ENCODE data around the gene FSTL3.
"Not testable (repeated sequence)": the region's sequence is repeated elsewhere in the genome, so short reads cannot be mapped to it uniquely, and the experiment has no call there.

The FSTL3 gene

GRCh38 chr19:715347-715746 is 39.2 kb downstream of the FSTL3 start:
- DNase-seq, result no peak

- no peak for DNase-seq
Observed at GRCh38 chr19:718251-718951, 42.2 kb downstream of the FSTL3 start.

GRCh38 chr19:718991-719512 is 42.9 kb downstream of the FSTL3 start:
- DNase-seq, result no peak

- no peak for DNase-seq
Observed at GRCh38 chr19:719636-720344, 43.6 kb downstream of the FSTL3 start.

- DNase-seq, result no peak
Observed at GRCh38 chr19:720345-721160, 44.4 kb downstream of the FSTL3 start.

GRCh38 chr19:722553-723101 is 46.4 kb downstream of the FSTL3 start:
- DNase-seq, result no peak

GRCh38 chr19:723247-723646 is 47.1 kb downstream of the FSTL3 start:
- DNase-seq, result no peak

- no peak for DNase-seq
Observed at GRCh38 chr19:723714-724113, 47.5 kb downstream of the FSTL3 start.

GRCh38 chr19:725461-726089 is 49.4 kb downstream of the FSTL3 start:
- DNase-seq, result no peak

GRCh38 chr19:726993-727956 is 51.1 kb downstream of the FSTL3 start:
- DNase-seq, result no peak

- no peak for DNase-seq
Observed at GRCh38 chr19:728011-728410, 51.8 kb downstream of the FSTL3 start.

- DNase-seq, result not testable (repeated sequence)
Observed at GRCh38 chr19:729564-729963, 53.4 kb downstream of the FSTL3 start.

GRCh38 chr19:729965-730668 is 53.9 kb downstream of the FSTL3 start:
- DNase-seq, result no peak

- no peak for DNase-seq
Observed at GRCh38 chr19:731000-731399, 54.8 kb downstream of the FSTL3 start.

- no peak for DNase-seq
Observed at GRCh38 chr19:732148-733069, 56.2 kb downstream of the FSTL3 start.

All from activated T-cell treated with anti-CD3 and anti-CD28 coated beads, Interleukin-2, amount 50 U/mL, for 48 hours (primary cell).